Measurements from ENCODE around the gene COL15A1.
A peak's percentile ranks its signal among the peaks of the same experiment; 100 is the strongest.

COL15A1 gene

DNA sequence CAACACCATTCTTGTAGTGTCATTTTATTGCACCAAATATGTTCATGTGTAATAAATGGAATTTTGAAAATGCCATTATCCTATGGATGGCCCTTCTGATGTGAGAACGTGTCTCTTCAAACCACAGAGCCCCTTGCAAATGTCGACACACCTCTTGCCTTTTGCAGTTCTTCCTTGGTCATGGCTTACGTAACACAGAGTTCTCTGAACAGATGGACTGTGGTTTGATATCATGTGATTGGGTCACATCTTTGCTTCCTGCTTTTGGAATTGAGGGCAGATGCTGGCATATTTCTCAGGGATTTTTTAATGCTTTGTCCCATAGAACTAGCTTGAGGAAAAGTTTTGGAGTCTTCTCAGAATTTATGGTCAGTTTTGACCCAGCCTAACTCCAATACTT lies 165.8 kb downstream of the COL15A1 start:
- TF ChIP-seq CTCF (IDR thresholded peaks at IDR 0.05; ENCODE audit: insufficient read depth, low read depth, low read length, missing control alignments) = no peak
- no peak overlapping the region for H3K4me3 ChIP-seq (ENCODE audit: low read depth, low read length)
- no peak for DNase-seq (ENCODE audit: low read depth)

- DNase-seq (ENCODE audit: low read depth) = peak; percentile 8
- no peak for TF ChIP-seq CTCF (IDR thresholded peaks at IDR 0.05; ENCODE audit: insufficient read depth, low read depth, low read length, missing control alignments)
- H3K4me3 ChIP-seq (ENCODE audit: low read depth, low read length) = no peak overlapping the region
Measured at GRCh38 chr9:99112750-99113413, 169.2 kb downstream of the COL15A1 start.

DNA sequence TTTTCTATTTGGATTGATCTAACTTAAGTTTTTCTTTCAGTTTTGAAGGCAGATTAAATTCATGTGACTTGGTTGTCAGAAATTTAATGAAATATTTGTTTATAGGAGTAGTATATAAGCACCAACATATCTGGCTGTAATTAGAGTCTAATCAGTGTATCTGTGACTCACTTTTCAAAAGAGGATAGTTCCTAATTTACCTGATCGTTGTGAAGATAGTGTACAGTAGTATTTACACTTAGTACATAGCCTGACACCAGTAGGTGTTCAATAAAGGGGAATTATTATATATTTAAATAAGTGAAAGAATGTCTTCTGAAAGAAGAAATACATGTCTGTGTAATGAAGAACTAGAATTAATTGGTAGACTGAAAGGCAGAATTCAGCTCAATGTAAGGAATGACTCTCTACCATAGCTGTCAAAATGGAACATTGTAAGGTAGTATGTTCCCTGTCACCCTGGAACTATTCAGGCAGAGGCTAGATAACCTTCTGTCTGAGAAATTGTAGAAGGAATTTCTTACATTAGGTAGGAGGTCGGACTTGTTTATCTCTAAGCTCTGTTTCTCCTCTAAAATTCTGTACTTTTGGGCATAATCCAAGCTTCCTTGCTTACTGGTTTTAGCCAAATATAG lies 169.8 kb downstream of the COL15A1 start:
- DNase-seq (ENCODE audit: low read depth) = no peak
- no peak overlapping the region for H3K4me3 ChIP-seq (ENCODE audit: low read depth, low read length)
- TF ChIP-seq CTCF (IDR thresholded peaks at IDR 0.05; ENCODE audit: insufficient read depth, low read depth, low read length, missing control alignments) = no peak

GRCh38 chr9:99114049-99114440 lies 170.3 kb downstream of the COL15A1 start:
- no peak overlapping the region for H3K4me3 ChIP-seq (ENCODE audit: low read depth, low read length)
- TF ChIP-seq CTCF (IDR thresholded peaks at IDR 0.05; ENCODE audit: insufficient read depth, low read depth, low read length, missing control alignments) = no peak
- no peak for DNase-seq (ENCODE audit: low read depth)

GRCh38 chr9:99114846-99115500 lies 171.3 kb downstream of the COL15A1 start:
- H3K4me3 ChIP-seq (ENCODE audit: low read depth, low read length) = no peak overlapping the region
- TF ChIP-seq CTCF (IDR thresholded peaks at IDR 0.05; ENCODE audit: insufficient read depth, low read depth, low read length, missing control alignments) = no peak

DNA sequence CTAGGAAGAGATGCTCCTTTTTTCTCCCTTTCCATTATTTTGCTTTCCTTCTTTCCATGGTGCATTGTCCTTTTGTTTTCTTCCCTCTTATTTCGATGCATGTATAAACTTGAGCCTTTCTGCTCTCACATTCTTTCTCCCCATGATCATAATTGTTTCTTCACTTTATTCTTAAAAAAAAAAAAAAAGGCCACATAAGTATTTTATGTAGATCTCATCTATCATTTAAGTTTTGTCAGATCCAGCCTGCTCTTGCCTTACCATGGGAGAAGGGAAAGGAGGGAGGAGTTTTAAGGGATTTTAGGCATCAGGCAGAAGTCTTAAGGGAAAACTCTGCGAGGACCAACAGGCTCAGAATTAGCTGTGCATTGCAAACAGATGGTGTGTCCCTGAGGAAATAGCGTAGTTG lies 172.3 kb downstream of the COL15A1 start:
- no peak overlapping the region for H3K4me3 ChIP-seq (ENCODE audit: low read depth, low read length)
- TF ChIP-seq CTCF (IDR thresholded peaks at IDR 0.05; ENCODE audit: insufficient read depth, low read depth, low read length, missing control alignments) = no peak
- no peak for DNase-seq (ENCODE audit: low read depth)

More at GRCh38 chr9:99114846-99115500, 171.3 kb downstream of the COL15A1 start:
- no peak for DNase-seq (ENCODE audit: low read depth)
